GM12878 (cell line): ENCODE data around the gene DGKI.
"Not testable (repeated sequence)": the region's sequence is repeated elsewhere in the genome, so short reads cannot be mapped to it uniquely, and the experiment has no call there.

Source experiments
- ATF2 ChIP-seq: IDR thresholded peaks from 2 replicates; pipeline ENCODE4 v1.6.1; 2012; ENCODE audit warnings: low read length, inconsistent platforms
- ATF7 ChIP-seq: fragments of 450-650 bp; IDR thresholded peaks from 2 replicates; pipeline ENCODE4 v1.6.1; 2016; ENCODE audit warnings: low read depth, mild to moderate bottlenecking
- CTCF ChIP-seq, 3 experiments: IDR thresholded peaks in 2 of 3; conservative IDR thresholded peaks in 1 of 3; 2 replicates each; pipeline ENCODE4 v1.5.1; 2011; ENCODE audit warnings: low read depth in 3 of 3, low read length in 3 of 3, mild to moderate bottlenecking in 3 of 3, control low read depth in 2 of 3, moderate library complexity in 2 of 3, inconsistent platforms in 1 of 3, mixed read lengths in 1 of 3; ENCODE audit not compliant: control insufficient read depth in 2 of 3, insufficient read depth in 1 of 3; ENCODE audit errors: extremely low read depth in 1 of 3
- EP300 ChIP-seq, 2 experiments: fragments of 150-350 bp in 1 of 2; IDR thresholded peaks; 2 replicates each; pipeline ENCODE4 v1.6.1; 2011 to 2012; ENCODE audit warnings: low read depth in 2 of 2, low read length in 2 of 2, borderline replicate concordance in 1 of 2, improper control_type of control experiment in 1 of 2, inconsistent platforms in 1 of 2; ENCODE audit not compliant: control insufficient read depth in 1 of 2
- GABPA ChIP-seq: IDR thresholded peaks from 2 replicates; pipeline ENCODE4 v1.6.1; 2014; ENCODE audit warnings: antibody characterized with exemption, low read depth, mild to moderate bottlenecking, inconsistent platforms
- GATAD2B ChIP-seq: fragments of 450-650 bp; conservative IDR thresholded peaks from 2 replicates; pipeline ENCODE4 v1.6.1; 2017; ENCODE audit warnings: low read depth, mild to moderate bottlenecking, moderate library complexity
- HDGF ChIP-seq: fragments of 450-650 bp; IDR thresholded peaks from 2 replicates; pipeline ENCODE4 v1.6.1; 2016; ENCODE audit warnings: antibody characterized with exemption
- JUND ChIP-seq: IDR thresholded peaks from 2 replicates; pipeline ENCODE4 v1.6.1; 2012; ENCODE audit warnings: low read depth, mild to moderate bottlenecking, low read length, improper control_type of control experiment, moderate library complexity
- KDM1A ChIP-seq: fragments of 200-600 bp; sonication (generic); IDR thresholded peaks from 2 replicates; pipeline ENCODE4 v1.6.1; 2016; ENCODE audit warnings: borderline replicate concordance
- POLR2A ChIP-seq: IDR thresholded peaks from 2 replicates; pipeline ENCODE4 v1.6.1; 2011; ENCODE audit warnings: low read depth, mild to moderate bottlenecking, low read length
- POLR2AphosphoS5 ChIP-seq: IDR thresholded peaks from 2 replicates; pipeline ENCODE4 v1.6.1; 2011; ENCODE audit warnings: mild to moderate bottlenecking, low read length, inconsistent platforms
- REST ChIP-seq: IDR thresholded peaks from 2 replicates; pipeline ENCODE4 v1.6.1; 2012; ENCODE audit warnings: mild to moderate bottlenecking, low read depth, low read length
- SP1 ChIP-seq: IDR thresholded peaks from one replicate; pipeline ENCODE4 v1.6.1; 2011; ENCODE audit warnings: low read depth, low read length
- ZBTB33 ChIP-seq: fragments of 450-650 bp; IDR thresholded peaks from 2 replicates; pipeline ENCODE4 v1.6.1; 2017; ENCODE audit warnings: mild to moderate bottlenecking

GRCh38 chr7:137448572-137448971 is 398.2 kb downstream of the DGKI start:
- TF ChIP-seq POLR2A; ATF2; CTCF (IDR thresholded peaks at IDR 0.05 in 2 of 3, conservative IDR thresholded peaks at IDR 0.05 in 1 of 3; ENCODE audit: control insufficient read depth in 2 of 3, extremely low read depth in 1 of 3, insufficient read depth in 1 of 3, low read depth in 3 of 3, low read length in 3 of 3); SP1; REST; GABPA; EP300 (IDR thresholded peaks at IDR 0.05; ENCODE audit: borderline replicate concordance in 1 of 2, control insufficient read depth in 1 of 2, low read depth in 2 of 2, low read length in 2 of 2); ATF7; POLR2AphosphoS5; HDGF; KDM1A; JUND; GATAD2B; ZBTB33: not testable (repeated sequence)
